HG03066 (cell line): ENCODE data around the gene ENTHD1.

Experiments used
- ATAC-seq: cut with Tn5 transposase; IDR thresholded peaks from one replicate; pipeline ENCODE4 v1.9.1; 2021; ENCODE audit warnings: low read depth; ENCODE audit not compliant: unreplicated experiment

Gene ENTHD1, protein sequence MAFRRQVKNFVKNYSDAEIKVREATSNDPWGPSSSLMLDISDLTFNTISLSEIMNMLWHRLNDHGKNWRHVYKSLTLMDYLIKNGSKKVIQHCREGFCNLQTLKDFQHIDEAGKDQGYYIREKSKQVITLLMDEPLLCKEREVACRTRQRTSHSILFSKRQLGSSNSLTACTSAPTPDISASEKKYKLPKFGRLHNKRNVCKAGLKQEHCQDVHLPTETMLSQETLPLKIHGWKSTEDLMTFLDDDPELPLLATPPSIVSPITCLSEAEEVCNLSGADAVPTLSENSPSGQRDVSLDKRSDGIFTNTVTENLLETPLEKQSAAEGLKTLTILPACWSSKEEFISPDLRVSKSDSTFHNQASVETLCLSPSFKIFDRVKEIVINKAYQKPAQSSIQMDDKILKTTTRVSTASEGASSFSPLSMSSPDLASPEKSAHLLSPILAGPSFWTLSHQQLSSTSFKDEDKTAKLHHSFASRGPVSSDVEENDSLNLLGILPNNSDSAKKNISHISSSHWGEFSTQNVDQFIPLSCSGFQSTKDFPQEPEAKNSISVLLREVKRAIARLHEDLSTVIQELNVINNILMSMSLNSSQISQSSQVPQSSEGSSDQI

DNA sequence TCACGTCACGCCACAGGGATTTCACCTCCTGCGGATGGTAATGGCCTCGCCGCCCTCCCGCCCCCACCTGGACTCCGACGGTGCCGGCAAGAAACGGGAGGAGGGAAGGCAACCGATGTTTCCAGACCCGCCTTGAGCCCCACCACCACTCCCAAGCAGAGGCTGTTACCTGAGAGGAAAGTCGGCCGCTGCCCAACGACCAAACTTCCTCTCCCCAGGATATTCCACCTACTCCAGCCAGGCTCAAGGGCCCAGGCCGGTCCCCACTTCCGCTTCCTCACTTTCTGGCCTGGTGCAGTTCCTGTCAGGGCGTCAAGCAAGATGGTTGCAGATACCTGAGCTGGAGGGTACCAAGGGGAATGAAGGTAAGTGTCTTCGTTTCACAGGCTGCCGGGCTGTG lies at the start of gene ENTHD1:
ENTHD1 (minus strand) TSS at position 235 of the 400 bp plus-strand sequence. CDS start 6,012 bp downstream, outside the sequence.
- no peak for ATAC-seq

DNA sequence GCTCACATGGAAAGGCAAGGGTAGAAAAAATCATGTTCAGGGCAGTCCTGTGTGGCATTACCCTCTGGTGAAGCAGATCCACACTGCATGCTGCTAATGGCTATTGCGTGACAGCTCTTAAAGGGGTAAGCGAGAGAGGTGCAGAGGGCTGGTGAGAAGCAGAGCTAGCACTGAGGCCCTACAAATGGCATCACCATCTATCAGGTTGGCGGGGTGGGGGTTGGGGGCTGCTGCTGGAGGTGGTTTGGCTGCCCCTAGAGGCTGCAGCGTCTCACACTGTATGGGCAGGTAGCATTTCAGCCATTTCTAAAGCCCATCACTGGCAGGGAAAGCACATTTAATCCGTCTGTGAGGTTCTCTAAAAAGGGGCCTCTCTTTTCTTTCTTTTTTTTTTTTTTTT lies 49.8 kb upstream of the ENTHD1 start:
- no peak for ATAC-seq

DNA sequence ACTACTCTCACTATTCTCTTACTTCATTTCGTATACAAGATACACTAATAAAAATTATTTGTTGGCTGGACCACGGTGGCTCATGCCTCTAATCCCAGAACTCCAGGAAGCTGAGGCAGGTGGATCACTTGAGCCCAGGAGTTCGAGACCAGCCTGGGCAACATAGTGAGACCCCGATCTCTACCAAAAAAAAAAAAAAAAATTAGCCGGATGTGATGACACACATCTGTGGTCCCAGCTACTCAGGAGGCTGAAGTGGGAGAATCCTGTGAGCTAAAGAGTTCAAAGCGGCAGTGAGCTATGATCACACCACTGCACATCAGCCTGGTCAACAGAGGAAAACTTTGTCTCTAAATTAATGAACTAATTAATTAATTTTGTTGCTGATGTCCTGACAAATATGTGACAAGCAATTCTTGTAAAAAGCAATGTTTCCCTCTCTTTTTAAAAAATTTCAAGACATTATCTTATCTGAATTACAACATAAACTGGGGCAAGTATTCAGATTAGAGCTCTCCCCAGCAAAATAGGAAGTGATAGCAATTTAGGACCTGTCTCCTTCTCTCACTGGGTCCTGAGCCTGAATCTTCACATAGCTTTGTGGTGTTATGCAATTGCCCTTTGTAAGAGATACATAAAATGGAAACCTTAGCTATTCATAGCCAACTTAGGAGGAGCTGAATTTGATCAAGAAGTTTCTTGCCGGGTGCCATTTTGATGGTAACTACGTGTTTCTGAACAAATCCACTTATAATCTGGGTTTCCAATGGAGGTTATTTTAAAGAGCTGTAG lies 49.1 kb upstream of the ENTHD1 start:
- no peak for ATAC-seq

DNA sequence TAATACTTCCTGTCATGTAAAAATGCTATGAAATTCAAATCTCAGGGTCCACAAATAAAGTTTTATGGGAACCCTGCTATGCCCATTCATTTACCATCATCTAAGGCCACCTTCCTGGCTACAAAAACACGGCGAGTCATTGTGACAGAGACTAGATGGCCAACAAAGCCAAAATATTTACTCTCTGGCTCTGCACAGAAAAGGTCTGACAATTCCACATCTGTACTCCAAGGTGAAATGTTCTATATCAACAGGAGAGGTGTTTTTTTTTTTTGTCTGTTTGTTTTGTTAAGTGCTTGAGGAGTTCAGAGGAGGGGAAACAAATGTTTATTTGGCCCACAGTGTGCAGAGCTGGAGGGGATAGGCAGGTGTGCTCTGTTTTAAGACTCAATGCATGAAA lies 48.0 kb upstream of the ENTHD1 start:
- no peak for ATAC-seq

DNA sequence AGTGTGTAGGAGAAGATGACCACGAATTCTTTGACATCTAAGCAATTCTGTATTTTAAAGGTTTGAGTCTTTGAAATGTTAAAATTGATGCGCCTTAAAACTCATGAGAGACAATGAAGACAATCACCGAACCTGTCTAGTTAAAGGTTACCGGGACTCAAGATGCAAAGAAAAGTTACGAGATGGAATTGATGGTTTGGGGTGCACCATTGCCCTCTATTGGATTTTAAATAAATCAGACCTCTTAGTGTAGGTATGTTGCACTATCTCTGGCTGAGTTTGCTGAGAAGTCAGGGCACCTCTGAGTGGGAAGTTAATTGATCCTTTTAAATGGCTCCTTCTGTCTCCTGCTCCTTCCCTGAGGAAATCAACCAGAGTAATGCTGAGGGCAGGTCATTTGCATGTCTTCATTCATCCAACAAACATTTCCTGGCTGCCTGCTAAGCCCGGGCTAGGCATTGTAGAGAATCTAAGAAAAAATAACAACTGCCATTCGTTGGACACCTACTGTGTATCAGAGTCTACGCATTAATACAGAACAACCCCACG lies 47.3 kb upstream of the ENTHD1 start:
- ATAC-seq = no peak

DNA sequence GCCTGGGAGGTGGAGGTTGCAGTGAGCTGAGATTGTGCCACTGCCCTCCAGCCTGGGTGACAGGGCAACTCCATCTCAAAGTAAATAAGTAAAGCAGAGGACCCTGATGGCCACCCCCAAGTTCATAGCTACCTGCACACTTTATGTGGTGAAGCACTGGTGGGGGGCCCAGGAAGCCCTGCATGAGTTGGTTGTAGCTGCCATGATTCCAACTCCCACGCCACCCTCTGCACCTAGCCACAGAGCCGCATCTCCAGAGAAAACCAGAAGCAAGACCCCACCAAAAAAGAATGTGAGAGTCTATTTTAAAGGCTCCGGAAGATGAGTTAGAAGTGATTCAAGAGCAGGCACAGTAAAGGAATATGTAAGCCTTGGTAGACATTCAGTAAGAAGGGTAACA lies 46.3 kb upstream of the ENTHD1 start:
- no peak for ATAC-seq

DNA sequence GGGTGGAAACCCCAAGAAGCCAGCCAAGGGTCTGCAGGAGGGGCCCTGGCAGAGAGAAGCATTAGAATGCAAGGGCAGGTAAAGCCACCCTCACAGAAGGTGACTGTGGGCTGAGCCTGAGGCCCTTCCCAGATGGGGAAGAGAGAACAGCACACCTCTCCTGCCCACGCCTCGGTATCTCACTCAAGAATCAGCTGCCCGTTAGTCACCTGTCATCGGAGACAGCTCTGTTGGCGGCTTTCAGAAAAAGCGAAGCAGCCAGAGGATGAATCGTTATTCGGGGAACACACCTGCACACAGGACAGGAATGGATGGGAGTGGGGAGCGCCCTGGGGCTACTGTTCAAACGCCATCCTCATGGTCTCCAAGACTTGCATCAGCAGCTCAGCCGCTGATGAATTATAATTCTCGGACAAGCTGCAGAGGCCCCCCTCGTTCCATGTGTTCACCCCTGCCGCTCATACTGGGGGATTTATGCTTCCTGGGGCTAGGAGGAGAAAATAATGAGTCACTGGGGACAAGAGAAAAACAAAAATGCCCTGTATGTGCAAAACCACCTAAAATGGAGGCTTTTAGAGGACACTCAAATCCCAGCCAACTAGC lies 45.0 kb upstream of the ENTHD1 start:
- ATAC-seq = no peak

DNA sequence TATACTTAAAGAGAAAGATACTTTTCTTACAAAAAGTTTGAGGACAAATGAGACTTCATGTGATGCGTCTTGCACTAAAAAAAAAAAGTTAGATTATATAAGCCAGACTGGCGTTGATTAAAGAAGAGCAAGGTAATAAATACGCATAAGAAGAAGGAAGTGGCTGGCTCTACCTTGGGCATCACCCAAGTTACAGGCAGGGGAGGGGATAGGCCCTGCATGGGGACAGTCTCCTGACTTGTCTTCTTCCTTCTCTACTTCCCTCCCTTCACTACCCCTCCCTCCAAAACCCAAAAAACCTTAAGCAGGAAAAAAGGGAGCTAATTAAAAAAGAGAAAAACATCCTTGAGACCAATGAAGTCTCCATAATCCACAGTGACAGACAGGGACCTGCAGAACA lies 44.3 kb upstream of the ENTHD1 start:
- no peak for ATAC-seq

DNA sequence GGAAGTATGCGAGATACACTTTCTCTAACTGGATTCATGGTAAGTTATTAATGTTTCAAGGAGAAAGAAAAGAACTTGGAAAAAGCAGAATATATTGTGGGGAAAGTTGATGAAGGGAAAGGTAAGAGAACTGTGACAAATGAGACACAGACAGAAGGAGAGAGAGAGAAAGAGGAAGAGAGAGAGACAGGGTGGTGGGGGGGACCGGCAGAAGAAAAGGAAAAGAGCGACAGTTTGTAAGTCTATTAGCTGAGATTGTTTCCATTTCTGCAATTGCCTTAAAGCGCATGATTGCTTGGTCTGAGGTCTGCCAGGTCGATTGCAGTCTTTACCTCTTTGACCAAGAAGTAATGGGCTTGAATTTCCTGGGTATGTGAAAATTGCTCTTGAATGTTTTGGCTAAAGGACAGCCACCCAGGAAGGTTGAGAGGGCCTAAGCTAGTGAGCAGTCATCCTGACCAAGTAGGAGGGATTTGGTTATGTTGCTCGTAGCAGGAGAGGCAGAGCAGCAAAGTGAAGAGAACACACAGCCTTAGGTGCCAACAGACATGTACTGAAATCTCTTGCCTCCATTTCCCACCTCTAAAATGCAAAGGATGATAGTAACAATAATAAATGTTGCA lies 43.1 kb upstream of the ENTHD1 start:
- ATAC-seq = no peak

DNA sequence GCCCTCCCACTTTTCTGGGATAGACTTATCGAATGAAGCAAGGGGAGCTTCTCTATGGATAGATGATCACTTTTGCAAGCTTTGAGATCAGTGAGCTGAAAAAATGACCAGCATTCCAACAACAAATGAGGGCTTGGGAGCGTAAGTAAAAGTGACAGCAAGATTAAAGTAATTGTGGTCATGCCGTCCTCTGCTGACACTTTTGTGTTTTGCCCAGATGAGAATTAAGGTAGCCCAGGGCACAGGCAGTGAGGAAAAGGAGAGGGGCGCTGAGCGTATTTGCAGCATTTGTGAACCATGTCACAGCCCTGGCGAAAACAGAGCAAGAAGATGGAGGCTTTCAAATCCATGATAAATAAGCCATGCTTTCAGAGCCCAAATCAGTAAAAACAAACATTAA lies 42.1 kb upstream of the ENTHD1 start:
- ATAC-seq = no peak

DNA sequence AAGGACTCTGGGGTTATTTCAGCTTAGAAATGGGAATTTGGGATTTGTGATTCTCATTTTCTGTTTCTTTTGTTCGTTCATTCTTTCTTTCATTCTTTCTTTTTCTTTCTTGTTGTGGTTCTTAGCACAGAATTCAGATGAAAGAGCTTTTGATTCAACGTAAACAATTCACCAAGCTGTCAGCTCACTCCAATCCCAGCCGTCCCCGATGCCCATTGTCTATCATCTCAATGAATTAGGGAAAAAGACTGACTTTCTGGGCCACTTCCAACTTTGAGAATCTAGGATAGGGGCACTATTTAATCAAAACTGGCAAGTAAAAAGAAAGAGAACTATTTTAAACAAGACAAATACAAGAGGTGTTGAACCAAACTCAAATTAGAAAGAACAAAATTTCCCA lies 41.6 kb upstream of the ENTHD1 start:
- ATAC-seq = no peak

DNA sequence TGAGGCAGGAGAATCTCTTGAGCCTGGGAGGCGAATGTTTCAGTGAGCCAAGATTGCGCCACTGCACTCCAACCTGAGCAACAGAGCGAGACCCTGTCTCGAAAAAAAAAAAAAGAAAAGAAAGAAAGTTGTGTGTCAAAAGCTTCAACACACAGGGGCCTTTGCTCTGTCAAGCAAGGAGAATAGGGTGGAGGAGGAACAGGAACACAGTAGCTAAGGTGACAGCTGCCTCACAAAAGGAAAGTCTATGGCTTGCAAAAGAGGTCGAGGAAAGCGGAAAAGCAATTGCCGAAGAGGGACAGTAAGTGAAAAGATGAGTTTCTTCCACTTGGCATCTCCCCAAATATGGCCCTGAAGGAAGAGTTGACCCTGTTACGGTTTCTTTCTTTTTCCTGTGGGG lies 40.2 kb upstream of the ENTHD1 start:
- no peak for ATAC-seq

DNA sequence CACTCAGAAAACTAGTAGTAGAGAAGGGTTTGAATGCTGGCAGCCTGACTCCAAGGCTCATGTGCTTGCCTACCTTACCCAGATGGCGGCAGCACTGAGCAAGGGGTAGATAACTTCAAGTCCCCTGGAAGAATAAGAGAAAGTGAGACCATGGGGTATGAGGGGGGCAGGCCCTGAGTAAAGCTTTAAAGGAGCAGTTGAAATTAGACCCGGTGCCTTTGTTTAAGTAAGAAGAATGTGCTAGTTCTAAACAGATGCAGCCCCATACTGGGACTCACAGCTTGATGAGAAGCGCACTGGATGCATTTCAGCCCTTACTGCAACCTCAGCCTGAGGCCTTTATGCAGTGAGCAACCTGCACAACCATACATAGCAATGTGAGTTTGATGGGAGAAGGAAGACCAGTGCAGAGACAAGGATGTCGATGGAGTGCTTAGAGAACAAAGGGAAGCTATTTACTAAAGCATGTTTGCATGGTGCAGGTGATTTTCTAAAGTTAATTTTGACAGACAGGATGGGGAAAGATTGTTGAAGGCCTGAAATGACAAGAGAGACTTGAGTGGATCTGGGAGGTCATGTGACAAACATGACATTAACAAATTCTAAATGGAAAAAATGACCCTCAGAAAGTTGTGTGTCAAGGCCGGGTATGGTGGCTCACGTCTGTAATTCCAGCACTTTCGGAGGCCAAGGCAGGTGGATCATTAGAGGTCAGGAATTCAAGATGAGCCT lies 39.5 kb upstream of the ENTHD1 start:
- ATAC-seq = no peak

DNA sequence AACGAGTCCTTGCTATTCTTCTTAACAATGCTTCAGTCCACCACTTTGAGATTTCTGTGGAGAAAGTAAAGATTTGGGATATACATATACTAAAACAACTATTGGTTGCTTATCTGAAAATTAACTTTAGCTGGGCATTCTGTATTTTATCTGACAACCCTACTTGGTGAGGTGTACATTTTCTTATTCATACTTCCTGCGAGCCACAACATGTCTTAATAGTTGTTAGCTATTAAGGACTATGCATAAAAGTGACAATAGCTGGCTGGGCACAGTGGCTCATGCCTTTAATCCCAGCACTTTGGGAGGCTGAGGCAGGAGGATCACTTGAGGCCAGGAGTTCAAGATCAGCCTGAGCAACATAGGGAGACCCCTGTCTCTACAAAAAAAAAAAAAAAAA lies 38.6 kb upstream of the ENTHD1 start:
- no peak for ATAC-seq

DNA sequence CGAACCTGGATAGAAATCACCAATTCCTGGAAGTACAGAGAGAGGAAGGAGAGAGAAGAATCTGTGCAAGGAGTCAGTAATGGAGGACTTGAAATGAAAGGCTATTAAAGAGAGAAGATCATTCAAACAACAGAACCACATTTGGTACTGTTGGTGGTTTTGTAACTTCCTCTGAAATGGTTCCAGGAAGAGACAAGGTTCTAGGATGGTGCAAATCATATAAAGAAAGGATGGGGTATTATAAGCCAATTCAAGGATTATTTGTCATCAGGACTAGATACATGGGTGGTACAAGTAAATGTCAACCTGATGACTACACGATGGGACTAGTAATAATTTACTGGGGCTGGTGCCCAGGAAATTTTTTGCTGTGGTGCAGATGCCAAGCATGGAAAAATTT lies 37.7 kb upstream of the ENTHD1 start:
- no peak for ATAC-seq

DNA sequence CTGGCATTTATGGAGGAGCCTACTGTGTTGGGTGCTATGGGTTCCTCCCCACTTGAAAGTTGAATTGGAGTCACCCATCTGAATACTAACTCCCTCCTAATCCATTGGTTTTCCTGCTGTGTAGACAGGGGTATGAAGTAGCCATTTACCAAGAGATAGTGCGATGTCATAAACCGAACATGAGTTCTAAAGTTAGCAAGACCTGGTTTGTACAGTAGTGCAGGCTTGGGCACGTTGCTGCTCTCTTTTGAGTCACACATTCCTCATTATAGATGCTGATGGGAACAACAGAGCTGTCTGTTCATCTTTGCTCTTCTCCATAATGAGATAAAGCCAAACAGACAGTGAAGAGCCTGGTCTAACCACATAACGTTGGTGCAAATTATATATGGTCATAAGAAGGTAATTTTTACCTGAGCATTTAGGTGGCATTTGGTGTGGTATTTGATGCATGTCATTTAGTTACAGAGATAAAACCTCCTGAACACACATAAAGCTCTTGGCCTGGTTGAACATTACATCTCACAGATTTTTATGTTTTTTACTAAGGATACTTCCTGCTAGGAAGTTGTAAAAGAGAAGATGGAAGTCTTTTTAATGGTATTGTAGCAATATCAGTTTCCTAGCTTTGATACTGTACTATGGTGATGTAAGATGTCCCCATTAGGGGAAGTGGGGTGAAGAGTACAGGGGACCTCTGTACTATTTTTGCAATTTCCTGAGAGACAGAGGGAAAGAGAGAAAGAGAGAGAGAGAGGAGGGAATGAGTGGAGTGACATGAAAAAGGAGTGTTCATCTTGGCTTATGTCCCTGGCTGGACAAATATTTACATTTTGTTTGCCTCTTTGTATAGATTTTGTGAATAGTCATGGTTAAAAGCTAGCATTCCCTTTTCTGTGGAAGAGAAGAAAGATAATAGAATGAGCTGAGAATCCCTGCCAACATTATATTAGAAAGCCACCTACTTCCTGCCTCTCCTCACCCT lies 35.3 kb upstream of the ENTHD1 start:
- ATAC-seq = no peak

DNA sequence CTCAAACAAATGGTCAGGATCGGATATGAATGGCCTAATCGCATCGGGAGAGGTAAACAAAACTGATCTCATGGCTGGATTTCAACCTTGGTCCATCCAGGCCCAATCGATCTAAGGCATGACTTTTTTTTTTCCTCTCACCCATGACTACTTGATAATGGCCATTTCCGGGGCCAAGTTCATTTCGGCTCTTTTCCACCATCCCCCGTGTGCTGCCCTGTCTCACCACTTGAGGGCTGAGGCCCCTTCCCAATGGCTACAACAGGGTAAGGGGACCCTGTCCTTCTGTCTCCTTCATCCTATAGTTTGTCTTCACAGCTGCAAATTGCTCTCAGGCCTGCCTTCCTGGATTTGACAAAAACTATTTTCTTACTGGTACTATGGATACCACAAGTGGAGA lies 34.0 kb upstream of the ENTHD1 start:
- no peak for ATAC-seq

DNA sequence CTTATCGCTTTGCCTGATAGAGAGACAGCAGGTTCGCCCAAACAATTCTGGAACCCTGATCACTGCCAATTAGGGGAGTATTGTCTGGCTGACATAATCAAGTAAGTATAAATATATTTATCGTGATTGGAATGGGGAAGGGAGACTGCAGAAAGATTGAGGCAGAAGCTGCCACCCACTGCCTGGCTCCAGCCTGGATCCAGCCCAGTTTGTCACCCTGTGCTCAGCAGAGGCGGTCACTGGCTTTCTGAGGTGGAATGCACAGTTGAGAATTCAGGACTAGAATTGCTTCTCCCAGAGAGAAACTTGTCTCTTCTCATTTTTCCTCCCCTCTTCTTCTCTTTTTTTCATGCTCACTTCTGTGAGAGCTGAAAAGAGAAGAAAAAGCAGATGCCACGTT lies 33.2 kb upstream of the ENTHD1 start:
- ATAC-seq = no peak
